Endodermal cell (in vitro differentiated cells): ENCODE data around the gene OS9. TPM values are rescaled to one million over a fixed set of nuclear protein-coding genes. Genes with fewer than 3 reads are reported as not detected.

Experiments
- DNase-seq: peaks from one replicate; pipeline ENCODE4 v3.0.0-alpha.2; 2017
- H3K27ac ChIP-seq: 2 replicates; pipeline ENCODE4 v1.5.1; 2013; ENCODE audit warnings: mild to moderate bottlenecking, low read depth, low read length, moderate library complexity
- H3K27me3 ChIP-seq: 2 replicates; pipeline ENCODE4 v1.6.1; 2013; ENCODE audit warnings: mild to moderate bottlenecking, low read length, moderate library complexity; ENCODE audit not compliant: insufficient read depth, control insufficient read depth, poor library complexity, severe bottlenecking
- H3K36me3 ChIP-seq: 2 replicates; pipeline ENCODE4 v1.7.0; 2013; ENCODE audit warnings: mild to moderate bottlenecking, low read length, moderate library complexity; ENCODE audit not compliant: control insufficient read depth, insufficient read depth
- H3K4me1 ChIP-seq: one replicate; pipeline ENCODE4 v1.7.0; 2013; ENCODE audit warnings: low read length; ENCODE audit not compliant: control insufficient read depth, insufficient read depth
- H3K4me3 ChIP-seq: 2 replicates; pipeline ENCODE4 v1.5.1; 2013; ENCODE audit warnings: mild to moderate bottlenecking, low read length, moderate library complexity
- H3K9ac ChIP-seq: 2 replicates; pipeline ENCODE4 v1.6.1; 2013; ENCODE audit warnings: mild to moderate bottlenecking, low read length, moderate library complexity; ENCODE audit not compliant: poor library complexity, severe bottlenecking; ENCODE audit errors: extremely low read depth
- H3K9me3 ChIP-seq: 2 replicates; pipeline ENCODE4 v1.6.1; 2013; ENCODE audit warnings: mild to moderate bottlenecking, low read length, moderate library complexity; ENCODE audit not compliant: control insufficient read depth
- H3K27ac Mint-ChIP-seq: 2 replicates; pipeline ENCODE4 v1.8.0; 2020; ENCODE audit warnings: mixed read lengths
- H3K27me3 Mint-ChIP-seq: 2 replicates; pipeline ENCODE4 v1.8.0; 2021; ENCODE audit warnings: mild to moderate bottlenecking, mixed read lengths; ENCODE audit not compliant: insufficient read depth
- H3K36me3 Mint-ChIP-seq: 2 replicates; pipeline ENCODE4 v1.8.0; 2020; ENCODE audit warnings: low read depth, mixed read lengths
- H3K4me1 Mint-ChIP-seq: 2 replicates; pipeline ENCODE4 v1.8.0; 2020; ENCODE audit warnings: mixed read lengths
- H3K4me3 Mint-ChIP-seq: 2 replicates; pipeline ENCODE4 v1.8.0; 2020; ENCODE audit warnings: mild to moderate bottlenecking, moderate library complexity, mixed read lengths
- H3K9me3 Mint-ChIP-seq: 2 replicates; pipeline ENCODE4 v1.8.0; 2020; ENCODE audit warnings: mild to moderate bottlenecking, mixed read lengths
- CTCF ChIP-seq: fragments of 200-600 bp; sonication (generic); conservative IDR thresholded peaks from 2 replicates; pipeline ENCODE4 v1.5.0; 2021; ENCODE audit warnings: antibody characterized with exemption, mild to moderate bottlenecking
- WGBS, 2 experiments: methylation state at CpG; one replicate each; pipeline versions ENCODE4 v1.1.5 to v1.1.7; 2013; ENCODE audit warnings: missing lambda C conversion rate in 2 of 2, mixed read lengths in 1 of 2; ENCODE audit not compliant: insufficient coverage in 1 of 2, insufficient read length in 1 of 2; 5-methylcytosine and 5-hydroxymethylcytosine counted together
- total RNA-seq, 2 donors: library from RNA; stranded (reverse); fragmentation: NEBNext Ultra II Directional in 1 of 2; extraction: Animal tissue kit (Norgen Biotek cat#: 25700) in 1 of 2; gene quantifications; 2 replicates in 1 of 2; 3 replicates in 1 of 2; pipeline ENCODE4 v1.2.1, GENCODE V29; 2021

OS9 gene
- total RNA-seq, 2 donors from 2014 or later, result 108 to 142 TPM

GRCh38 chr12:57688931-57689330, 5.0 kb upstream of the OS9 start:
- Mint-ChIP-seq H3K27me3 (peaks cover 58% of the 10 kb centered on the region), H3K27ac (no peak overlapping the region), H3K4me3 (no peak overlapping the region), H3K36me3 (no peaks in the 10 kb centered on the region), H3K4me1 (no peaks in the 10 kb centered on the region), H3K9me3 (peaks cover 1% of the 10 kb centered on the region)
- 100% methylated on average over 1 of the region's 2 CpGs; no CpG with 5 or more reads in 1 of the 2 experiments for WGBS, 2 experiments
- Histone ChIP-seq H3K9me3 (peaks cover 6% of the 10 kb centered on the region), H3K9ac (no peak overlapping the region), H3K27ac (no peak overlapping the region), H3K36me3 (no peaks in the 10 kb centered on the region), H3K27me3 (peaks cover 33% of the 10 kb centered on the region), H3K4me3 (no peak overlapping the region), H3K4me1 (no peaks in the 10 kb centered on the region)
- no peak for DNase-seq
- TF ChIP-seq CTCF, result no peak

- TF ChIP-seq CTCF, result no peak
- Histone ChIP-seq H3K27ac (no peak overlapping the region), H3K36me3 (peaks cover 21% of the 10 kb centered on the region), H3K27me3 (peaks cover 5% of the 10 kb centered on the region), H3K9ac (no peak overlapping the region), H3K4me1 (no peaks in the 10 kb centered on the region), H3K9me3 (peaks cover 6% of the 10 kb centered on the region), H3K4me3 (no peak overlapping the region)
- WGBS, 2 experiments, result 93 to 94% methylated on average over 13 to 15 of the region's 15 CpGs
- Mint-ChIP-seq H3K36me3 (peaks cover 18% of the 10 kb centered on the region), H3K4me1 (no peaks in the 10 kb centered on the region), H3K4me3 (no peak overlapping the region), H3K27me3 (peaks cover 33% of the 10 kb centered on the region), H3K27ac (no peak overlapping the region), H3K9me3 (peaks cover 1% of the 10 kb centered on the region)
- no peak for DNase-seq
Measured at GRCh38 chr12:57692500-57692899, 1.4 kb upstream of the OS9 start.

GRCh38 chr12:57693317-57693658, 644 bp upstream of the OS9 start:
- Mint-ChIP-seq H3K4me3 (no peak overlapping the region), H3K36me3 (peaks cover 23% of the 10 kb centered on the region), H3K4me1 (no peaks in the 10 kb centered on the region), H3K9me3 (peaks cover 1% of the 10 kb centered on the region), H3K27me3 (peaks cover 29% of the 10 kb centered on the region), H3K27ac (no peak overlapping the region)
- H3K27ac ChIP-seq, result no peak overlapping the region
- WGBS, 2 experiments, result 73 to 96% methylated on average over 4 to 10 of the region's 10 CpGs
- H3K36me3 ChIP-seq, result peaks cover 29% of the 10 kb centered on the region
- no peaks in the 10 kb centered on the region for H3K4me1 ChIP-seq
- no peak for DNase-seq
- TF ChIP-seq CTCF, result no peak
- peaks cover 6% of the 10 kb centered on the region for H3K9me3 ChIP-seq
- peak overlapping the region; percentile 91 for H3K4me3 ChIP-seq
- no peak overlapping the region for H3K9ac ChIP-seq
- peaks cover under 1% of the 10 kb centered on the region for H3K27me3 ChIP-seq
